K562 (cell line): ENCODE results near the gene HAUS5. TPM values are rescaled to one million over a fixed set of nuclear protein-coding genes. Genes with fewer than 3 reads are reported as not detected.

Experiments
- CBX5 ChIP-seq: IDR thresholded peaks from 2 replicates; pipeline ENCODE4 v1.6.1; 2014; ENCODE audit warnings: low read depth, borderline replicate concordance
- CREM ChIP-seq: IDR thresholded peaks from 2 replicates; pipeline ENCODE4 v1.6.1; 2014; ENCODE audit warnings: antibody characterized with exemption, low read depth
- ETS1 ChIP-seq: conservative IDR thresholded peaks from 2 replicates; pipeline ENCODE4 v1.6.1; 2011; ENCODE audit warnings: low read depth, mild to moderate bottlenecking, low read length; ENCODE audit not compliant: control insufficient read depth
- MXD1 ChIP-seq: fragments of 250-450 bp; sonication (Bioruptor Pico); IDR thresholded peaks from 2 replicates; pipeline ENCODE4 v1.8.0; 2021; ENCODE audit warnings: borderline replicate concordance, mild to moderate bottlenecking, moderate library complexity; ENCODE audit not compliant: poor library complexity, severe bottlenecking
- NFATC3 ChIP-seq: fragments of 450-650 bp; IDR thresholded peaks from 2 replicates; pipeline ENCODE4 v1.6.1; 2017; ENCODE audit warnings: mild to moderate bottlenecking
- NFYB ChIP-seq: IDR thresholded peaks from 2 replicates; pipeline ENCODE4 v1.6.1; 2011; ENCODE audit warnings: mild to moderate bottlenecking, moderate library complexity; ENCODE audit not compliant: insufficient read length; ENCODE audit errors: extremely low read depth
- NR3C1 ChIP-seq: sonication (generic); formaldehyde crosslinking; IDR thresholded peaks from 2 replicates; pipeline ENCODE4 v1.8.1; 2022; ENCODE audit warnings: missing genetic modification reagents
- PTTG1 ChIP-seq: fragments of 450-650 bp; IDR thresholded peaks from 2 replicates; pipeline ENCODE4 v1.6.1; 2016; ENCODE audit warnings: low read depth, mild to moderate bottlenecking, missing genetic modification characterization, missing compliant biosample characterization
- REST ChIP-seq, 2 experiments: fragments of 450-650 bp; formaldehyde crosslinking in 1 of 2; IDR thresholded peaks; 2 replicates each; pipeline versions ENCODE4 v1.4.0 to v1.6.1; 2014 to 2020; ENCODE audit warnings: mild to moderate bottlenecking in 2 of 2, borderline replicate concordance in 1 of 2, low read depth in 1 of 2
- SAFB2 ChIP-seq: fragments of 200-400 bp; formaldehyde crosslinking; IDR thresholded peaks from 2 replicates; pipeline ENCODE4 v1.6.1; 2018; ENCODE audit warnings: borderline replicate concordance, low read length, low read depth, moderate library complexity; ENCODE audit not compliant: severe bottlenecking
- SMAD1 ChIP-seq: fragments of 150-350 bp; IDR thresholded peaks from 2 replicates; pipeline ENCODE4 v1.6.1; 2014; ENCODE audit warnings: low read length, low read depth; ENCODE audit not compliant: partially characterized antibody
- SMAD2 ChIP-seq: fragments of 150-350 bp; IDR thresholded peaks from 2 replicates; pipeline ENCODE4 v1.6.1; 2014; ENCODE audit warnings: low read depth, mild to moderate bottlenecking, low read length
- ZFP1 ChIP-seq: fragments of 450-650 bp; formaldehyde crosslinking; IDR thresholded peaks from 2 replicates; pipeline ENCODE4 v1.4.0; 2020; ENCODE audit warnings: mild to moderate bottlenecking, mixed read lengths
- ZNF764 ChIP-seq: fragments of 250-450 bp; sonication (Bioruptor Pico); IDR thresholded peaks from 2 replicates; pipeline ENCODE4 v1.4.0; 2020; ENCODE audit warnings: low read depth, mild to moderate bottlenecking, moderate library complexity
- polyA plus RNA-seq, 8 experiments: library from polyadenylated mRNA; depleted of rRNA in 4 of 8; stranded (reverse) in 5 of 8; unstranded in 3 of 8; fragments of >200 nt; fragmentation: Nextera tagmentation in 2 of 8; fragmentation: Illumina TruSeq in 1 of 8; extraction: Ambion mirVana in 2 of 8; extraction: Trizol in 1 of 8; gene quantifications; 2 replicates each; pipeline versions ENCODE4 v1.2.1 to v1.2.3, GENCODE V29; 2011 to 2014; ENCODE audit warnings: inconsistent platforms in 1 of 8, missing spikeins in 1 of 8
- total RNA-seq, 7 experiments: library from RNA; depleted of rRNA in 6 of 7; stranded (reverse); fragments of >200 nt in 6 of 7; fragmentation: Illumina TruSeq in 2 of 7; extraction: Trizol in 2 of 7; gene quantifications; 2 replicates each; pipeline versions ENCODE4 v1.2.1 to v1.2.3, GENCODE V29; 2011 to 2021; ENCODE audit warnings: low replicate concordance in 1 of 7
- TF ChIP-seq, protein P1 (sequence below): IDR thresholded peaks from 2 replicates; pipeline ENCODE4 v1.6.1; 2014; ENCODE audit warnings: antibody characterized with exemption

HAUS5 gene
- total and polyA plus RNA-seq, 9 of the 15 experiments (the other 6 are each of a cell fraction or from before 2014, with no cell fraction given): 3.5 to 41.3 (median 14.2) TPM

GRCh38 chr19:35648017-35648961, 35.8 kb downstream of the HAUS5 start, which contains the start of gene COX6B1 (continued):
- no peak for TF ChIP-seq ZFP1 (CRISPR knock-in tag)
- peak; percentile 59 for TF ChIP-seq CREM
- no peak for TF ChIP-seq PTTG1
- TF ChIP-seq ZNF764 (CRISPR knock-in tag): no peak
- TF ChIP-seq NFATC3: no peak
- no peak for TF ChIP-seq CBX5
- TF ChIP-seq, protein P1, sequence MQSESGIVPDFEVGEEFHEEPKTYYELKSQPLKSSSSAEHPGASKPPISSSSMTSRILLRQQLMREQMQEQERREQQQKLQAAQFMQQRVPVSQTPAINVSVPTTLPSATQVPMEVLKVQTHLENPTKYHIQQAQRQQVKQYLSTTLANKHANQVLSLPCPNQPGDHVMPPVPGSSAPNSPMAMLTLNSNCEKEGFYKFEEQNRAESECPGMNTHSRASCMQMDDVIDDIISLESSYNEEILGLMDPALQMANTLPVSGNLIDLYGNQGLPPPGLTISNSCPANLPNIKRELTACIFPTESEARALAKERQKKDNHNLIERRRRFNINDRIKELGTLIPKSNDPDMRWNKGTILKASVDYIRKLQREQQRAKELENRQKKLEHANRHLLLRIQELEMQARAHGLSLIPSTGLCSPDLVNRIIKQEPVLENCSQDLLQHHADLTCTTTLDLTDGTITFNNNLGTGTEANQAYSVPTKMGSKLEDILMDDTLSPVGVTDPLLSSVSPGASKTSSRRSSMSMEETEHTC: no peak
- no peak for TF ChIP-seq MXD1 (CRISPR knock-in tag)
- no peak for TF ChIP-seq SMAD2
- TF ChIP-seq REST (IDR thresholded peaks at IDR 0.05; ENCODE audit: borderline replicate concordance): no peak
- peak; percentile 30; the same call in 1 of the 2 replicates for TF ChIP-seq REST (CRISPR knock-in tag; IDR thresholded peaks at IDR 0.05; ENCODE audit: low read depth)
- no peak; the same call in 1 of the 2 replicates for TF ChIP-seq ETS1
- no peak for TF ChIP-seq SMAD1
- TF ChIP-seq NFYB: peak; percentile 97
- no peak for TF ChIP-seq SAFB2
- no peak for TF ChIP-seq NR3C1 (CRISPR knock-in tag)
